Lower leg skin (tissue), 4 donors: Measurements from ENCODE around the gene DTNB. TPM values are rescaled to one million over a fixed set of nuclear protein-coding genes. Genes with fewer than 3 reads are reported as not detected.

Source experiments
- DNase-seq, 2 donors: peaks; one replicate each; pipeline ENCODE4 v3.0.0-alpha.2; 2019; ENCODE audit warnings: low spot score in 2 of 2
- H3K4me3 ChIP-seq: fragments of 200-600 bp; sonication (generic); 2 replicates; pipeline ENCODE4 v1.5.1; 2017; ENCODE audit warnings: mild to moderate bottlenecking, low read depth; ENCODE audit not compliant: poor library complexity, severe bottlenecking
- POLR2A ChIP-seq, 2 donors: fragments of 450-650 bp; IDR thresholded peaks; one replicate each; pipeline ENCODE4 v1.6.1; 2016 to 2017; ENCODE audit warnings: antibody characterized with exemption in 2 of 2, mild to moderate bottlenecking in 1 of 2, moderate library complexity in 1 of 2
- WGBS, 2 donors: methylation state at CpG; one replicate each; pipeline ENCODE4 v1.1.5; 2018; 5-methylcytosine and 5-hydroxymethylcytosine counted together
- intact Hi-C: fragments of 100-400 bp; cut with DNase I; formaldehyde crosslinking; loops from one replicate; pipeline ENCODE4 v1.15.0; 2023; ENCODE audit warnings: low total_unique reads
- total RNA-seq, 4 donors: library from RNA; depleted of rRNA; stranded (reverse); fragments of >200 nt; gene quantifications; one replicate each; pipeline ENCODE4 v1.1.0, GENCODE V29; 2016
- TF ChIP-seq, protein P1 (sequence below), 3 donors: fragments of 450-650 bp; IDR thresholded peaks; one replicate each; pipeline ENCODE4 v1.5.1; 2016; ENCODE audit warnings: antibody characterized with exemption in 3 of 3, mild to moderate bottlenecking in 3 of 3, moderate library complexity in 2 of 3

The DTNB gene
- total RNA-seq, 4 donors from 2014 or later: 8.8 to 15.2 (median 12.7) TPM

DNA sequence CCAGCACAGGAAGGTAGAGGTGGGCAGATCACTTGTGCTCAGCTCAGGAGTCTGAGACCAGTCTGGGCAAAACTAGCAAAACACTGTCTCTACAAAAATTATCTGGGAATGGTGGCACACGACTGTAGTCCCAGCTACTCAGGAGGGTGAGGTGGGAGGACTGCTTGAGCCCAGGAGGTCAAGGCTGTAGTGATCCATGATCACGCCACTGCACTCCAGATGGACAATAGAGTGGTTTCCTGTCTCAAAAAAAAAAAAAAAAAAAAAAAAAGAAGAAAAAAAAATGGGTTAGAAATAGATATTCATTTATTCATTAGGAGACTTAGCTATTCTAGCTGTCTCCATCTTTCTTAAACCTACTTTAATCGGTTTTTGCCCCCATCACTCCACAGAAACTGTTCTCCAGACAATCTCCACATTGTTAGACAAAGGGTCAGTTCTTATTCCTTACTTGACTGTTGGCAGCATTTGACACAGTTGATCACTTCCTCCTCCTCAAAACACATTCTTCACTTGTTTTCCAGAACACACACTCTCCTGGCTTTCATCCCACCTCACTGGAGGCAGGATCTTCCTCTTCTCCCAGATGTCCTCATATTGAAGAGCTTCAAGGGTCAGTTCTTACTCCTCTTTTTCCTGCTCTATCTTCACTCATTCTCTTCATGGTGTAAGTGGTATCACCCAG lies 103.1 kb downstream of the DTNB start:
- DNase-seq: no peak
- 78 to 80% methylated on average over 3 of the region's 3 CpGs for WGBS, 2 donors
- TF ChIP-seq, protein P1, sequence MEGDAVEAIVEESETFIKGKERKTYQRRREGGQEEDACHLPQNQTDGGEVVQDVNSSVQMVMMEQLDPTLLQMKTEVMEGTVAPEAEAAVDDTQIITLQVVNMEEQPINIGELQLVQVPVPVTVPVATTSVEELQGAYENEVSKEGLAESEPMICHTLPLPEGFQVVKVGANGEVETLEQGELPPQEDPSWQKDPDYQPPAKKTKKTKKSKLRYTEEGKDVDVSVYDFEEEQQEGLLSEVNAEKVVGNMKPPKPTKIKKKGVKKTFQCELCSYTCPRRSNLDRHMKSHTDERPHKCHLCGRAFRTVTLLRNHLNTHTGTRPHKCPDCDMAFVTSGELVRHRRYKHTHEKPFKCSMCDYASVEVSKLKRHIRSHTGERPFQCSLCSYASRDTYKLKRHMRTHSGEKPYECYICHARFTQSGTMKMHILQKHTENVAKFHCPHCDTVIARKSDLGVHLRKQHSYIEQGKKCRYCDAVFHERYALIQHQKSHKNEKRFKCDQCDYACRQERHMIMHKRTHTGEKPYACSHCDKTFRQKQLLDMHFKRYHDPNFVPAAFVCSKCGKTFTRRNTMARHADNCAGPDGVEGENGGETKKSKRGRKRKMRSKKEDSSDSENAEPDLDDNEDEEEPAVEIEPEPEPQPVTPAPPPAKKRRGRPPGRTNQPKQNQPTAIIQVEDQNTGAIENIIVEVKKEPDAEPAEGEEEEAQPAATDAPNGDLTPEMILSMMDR (IDR thresholded peaks at IDR 0.05): no peak
- TF ChIP-seq POLR2A (IDR thresholded peaks at IDR 0.05): no peak
- H3K4me3 ChIP-seq: no peak overlapping the region
- intact Hi-C loops: no loop called here

- H3K4me3 ChIP-seq: no peak overlapping the region
- WGBS, 2 donors: 68% methylated on average over 1 of the region's 1 CpG
- TF ChIP-seq POLR2A (IDR thresholded peaks at IDR 0.05): no peak
- TF ChIP-seq, protein P1 (IDR thresholded peaks at IDR 0.05): no peak
- intact Hi-C loops: no loop called here
- no peak for DNase-seq
Measured at GRCh38 chr2:25567406-25567805, 106.0 kb downstream of the DTNB start.

DNA sequence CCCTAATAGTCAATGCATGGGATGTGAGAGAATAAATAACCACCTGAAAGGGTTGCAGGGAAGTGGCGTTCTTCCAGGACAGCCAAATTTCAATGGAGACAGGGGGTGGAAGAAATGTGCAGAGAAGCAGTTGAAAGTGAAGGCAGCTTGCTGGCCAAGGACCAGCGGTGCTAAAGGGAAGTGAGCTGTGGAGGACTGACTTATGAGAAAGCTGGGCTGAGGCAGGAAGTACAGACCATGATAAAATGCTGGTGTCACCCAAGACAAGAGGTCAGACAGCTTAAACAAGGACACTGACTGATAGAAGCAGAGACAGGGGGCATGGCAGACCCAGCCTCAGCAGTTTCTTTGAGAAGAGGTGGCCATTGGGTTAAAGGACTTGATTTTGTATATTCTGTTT lies 106.7 kb downstream of the DTNB start:
- WGBS, 2 donors: 54 to 70% methylated on average over 2 of the region's 2 CpGs
- DNase-seq: no peak
- no peak overlapping the region for H3K4me3 ChIP-seq
- intact Hi-C loops: no loop called here
- TF ChIP-seq, protein P1 (IDR thresholded peaks at IDR 0.05): no peak
- no peak for TF ChIP-seq POLR2A (IDR thresholded peaks at IDR 0.05)

GRCh38 chr2:25566094-25566493 lies 107.3 kb downstream of the DTNB start:
- DNase-seq: no peak
- intact Hi-C loops: no loop called here
- H3K4me3 ChIP-seq: no peak overlapping the region
- no peak for TF ChIP-seq POLR2A (IDR thresholded peaks at IDR 0.05)
- TF ChIP-seq, protein P1 (IDR thresholded peaks at IDR 0.05): no peak
- 94 to 97% methylated on average over 6 of the region's 6 CpGs for WGBS, 2 donors

DNA sequence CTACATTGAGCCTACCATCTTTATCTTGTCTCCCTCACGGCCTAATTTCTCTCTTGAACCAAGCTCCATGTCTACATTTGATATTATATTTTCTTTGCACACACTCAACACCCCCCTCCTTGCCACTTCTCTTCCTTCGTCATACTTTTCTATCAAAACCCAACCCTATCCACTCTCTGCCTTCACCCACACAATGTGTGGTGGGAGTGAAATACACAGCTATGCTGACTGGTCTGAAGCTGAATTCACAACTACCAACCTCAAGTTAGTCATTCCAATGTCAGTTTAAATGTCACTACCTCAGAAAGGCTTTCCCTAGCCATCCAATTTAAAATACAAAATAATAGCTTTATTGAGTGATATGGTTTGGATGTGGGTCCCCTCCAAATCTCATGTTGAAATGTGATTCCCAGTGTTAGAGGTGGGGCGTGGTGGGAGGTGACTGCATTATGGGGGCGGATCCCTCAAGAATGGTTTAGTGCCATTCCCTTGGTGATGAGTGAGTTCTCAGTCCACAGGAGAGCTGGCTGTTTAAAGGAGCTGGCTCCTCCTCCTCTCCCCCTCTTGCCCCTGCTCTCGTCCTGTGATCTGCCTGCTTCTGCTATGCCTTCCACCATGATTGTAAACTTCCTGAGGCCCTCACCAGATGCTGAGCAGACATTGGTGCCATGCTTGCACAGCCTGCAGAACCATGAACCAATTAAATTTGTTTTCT lies 112.1 kb downstream of the DTNB start:
- WGBS, 2 donors: 94 to 98% methylated on average over 5 of the region's 5 CpGs
- DNase-seq: no peak
- no peak for TF ChIP-seq POLR2A (IDR thresholded peaks at IDR 0.05)
- TF ChIP-seq, protein P1 (IDR thresholded peaks at IDR 0.05): no peak
- no peak overlapping the region for H3K4me3 ChIP-seq
- intact Hi-C loops: no loop called here
